ENCODE results near the gene EXOC4. TPM values are rescaled to one million over a fixed set of nuclear protein-coding genes. Genes with fewer than 3 reads are reported as not detected.

The EXOC4 gene
- total RNA-seq, 1 experiment from 2014 or later: 75.8 TPM

GRCh38 chr7:134060874-134061273, 808.0 kb downstream of the EXOC4 start:
- no peak overlapping the region for H4K8ac ChIP-seq (replicated peaks; ENCODE audit: insufficient read length, low read depth, low read length)
- H3K36me3 Mint-ChIP-seq (ENCODE audit: insufficient read depth in 1 of 3, low read depth in 3 of 3): peaks cover 0 to 7% (median 2%) of the 10 kb centered on the region in 3 experiments; a peak in 2 of 7 replicates
- H3K27ac ChIP-seq (ENCODE audit: insufficient read length, low read depth, low read length): no peak overlapping the region
- no peaks in the 10 kb centered on the region for H3K9me3 Mint-ChIP-seq
- peaks cover 4 to 10% of the 10 kb centered on the region in 2 experiments for H3K4me1 Mint-ChIP-seq
- H2BK120ac ChIP-seq (ENCODE audit: low read depth, low read length, poor library complexity, severe bottlenecking): no peak overlapping the region
- no peak overlapping the region for H4K91ac ChIP-seq (ENCODE audit: insufficient read length, low read depth, low read length)
- H3K27me3 ChIP-seq (ENCODE audit: insufficient read depth, low read length): no peaks in the 10 kb centered on the region
- H4K20me1 ChIP-seq (ENCODE audit: control insufficient read depth, insufficient read depth, insufficient read length): no peaks in the 10 kb centered on the region
- no CpG with 5 or more reads among the region's 3 CpGs for WGBS (ENCODE audit: extremely low coverage, insufficient read length, low lambda C conversion rate)
- no peak overlapping the region for H4K5ac ChIP-seq (ENCODE audit: insufficient read length, low read depth, low read length)
- H3K27me3 Mint-ChIP-seq (ENCODE audit: low read depth): no peaks in the 10 kb centered on the region
- no peak overlapping the region for H3K4me2 ChIP-seq (ENCODE audit: insufficient read depth, insufficient read length, low read length)
- no peak overlapping the region for H2BK15ac ChIP-seq (ENCODE audit: low read depth, low read length)
- H3K9me3 ChIP-seq (ENCODE audit: control insufficient read depth, low read depth, low read length): no peaks in the 10 kb centered on the region
- H3K4me1 ChIP-seq (ENCODE audit: insufficient read depth, low read length): no peaks in the 10 kb centered on the region
- no peaks in the 10 kb centered on the region for H3K79me2 ChIP-seq (ENCODE audit: insufficient read depth, low read length)
- H3K4me3 Mint-ChIP-seq: no peak overlapping the region
- H3K23ac ChIP-seq (ENCODE audit: insufficient read length, low read depth, low read length): no peak overlapping the region
- H3K18ac ChIP-seq (ENCODE audit: insufficient read length, low read depth, low read length): no peak overlapping the region
- H3K4ac ChIP-seq (ENCODE audit: low read depth, low read length): no peak overlapping the region
- no peak overlapping the region for H2AFZ ChIP-seq (ENCODE audit: low read length)
- no peak for TF ChIP-seq CTCF (conservative IDR thresholded peaks at IDR 0.05)
- no peak overlapping the region for H3K9ac ChIP-seq (ENCODE audit: extremely low read depth, insufficient read length, low read length)
- H2BK5ac ChIP-seq (ENCODE audit: insufficient read length, low read length): no peak overlapping the region
- H3K23me2 ChIP-seq (ENCODE audit: insufficient read length, low read depth, low read length, poor library complexity, severe bottlenecking): no peaks in the 10 kb centered on the region
- H3T11ph ChIP-seq (ENCODE audit: low read length): no peak overlapping the region
- H2BK20ac ChIP-seq (ENCODE audit: low read depth, low read length, poor library complexity, severe bottlenecking): no peak overlapping the region
- no peak overlapping the region for H3K27ac Mint-ChIP-seq
- H3K79me1 ChIP-seq (ENCODE audit: insufficient read depth, low read depth, low read length, poor library complexity, severe bottlenecking): no peaks in the 10 kb centered on the region
- no peak for DNase-seq
- no peak overlapping the region for H3K56ac ChIP-seq (ENCODE audit: insufficient read length, low read depth, low read length)
- H2BK12ac ChIP-seq (ENCODE audit: insufficient read length, low read depth, low read length): no peak overlapping the region
- H3K14ac ChIP-seq (ENCODE audit: insufficient read depth, low read length): no peak overlapping the region
- no peak overlapping the region for H2AK5ac ChIP-seq (ENCODE audit: insufficient read length, low read length)
